ENCODE data around the gene TTI1. TPM values are rescaled to one million over a fixed set of nuclear protein-coding genes. Genes with fewer than 3 reads are reported as not detected.

TTI1 gene
- total and polyA plus RNA-seq, 2 donors (not counting 1 experiment from before 2014, with no cell fraction given), result 13.9 to 33.9 TPM

- TF ChIP-seq EZH2 (IDR thresholded peaks at IDR 0.05; ENCODE audit: borderline replicate concordance, insufficient read depth, low read depth, low read length, poor library complexity, severe bottlenecking) (no peak), CTCF (IDR thresholded peaks at IDR 0.05) (no peak)
- Mint-ChIP-seq H3K27ac (no peak overlapping the region), H3K9me3 (ENCODE audit: insufficient read depth) (no peaks in the 10 kb centered on the region), H3K27me3 (peaks cover 14% of the 10 kb centered on the region), H3K4me1 (no peaks in the 10 kb centered on the region), H3K4me3 (no peak overlapping the region)
- POLR2A ChIA-PET, result no interaction called here
- H3K36me3 ChIP-seq (replicated peaks in 1 of 2; ENCODE audit: control extremely low read depth in 1 of 2, control insufficient read depth in 1 of 2, extremely low read depth in 1 of 2, insufficient read depth in 2 of 2, low read length in 1 of 2), result no peaks in the 10 kb centered on the region
- H3K79me2 ChIP-seq (ENCODE audit: control insufficient read depth, insufficient read depth, low read length), result no peaks in the 10 kb centered on the region
- no peaks in the 10 kb centered on the region for H4K20me1 ChIP-seq (ENCODE audit: control insufficient read depth, insufficient read depth, low read length, poor library complexity, severe bottlenecking)
- no peak overlapping the region for H3K4me3 ChIP-seq (ENCODE audit: control extremely low read depth in 1 of 5, extremely low read depth in 1 of 5, insufficient read depth in 1 of 5, low read depth in 2 of 5, low read length in 4 of 5)
- H2AFZ ChIP-seq (ENCODE audit: insufficient read depth, low read depth, low read length, poor library complexity, severe bottlenecking), result no peak overlapping the region
- 92% methylated on average over 10 of the region's 10 CpGs for WGBS (ENCODE audit: insufficient coverage)
- intact Hi-C loops (cut with micrococcal nuclease), result no loop called here
- H3K9ac ChIP-seq (ENCODE audit: low read length), result no peak overlapping the region
- DNase-seq (no peak), ATAC-seq (ENCODE audit: low read depth) (no peak)
- H3K9me3 ChIP-seq (ENCODE audit: control extremely low read depth in 1 of 3, control insufficient read depth in 2 of 3, insufficient read depth in 1 of 3, low read length in 2 of 3), result no peaks in the 10 kb centered on the region
- H3K27ac ChIP-seq (ENCODE audit: low read length in 2 of 2), result no peak overlapping the region
- CTCF ChIA-PET, result no interaction called here
- H3K27me3 ChIP-seq (replicated peaks in 1 of 4; ENCODE audit: control extremely low read depth in 1 of 4, control insufficient read depth in 3 of 4, insufficient read depth in 4 of 4, low read length in 3 of 4), result peaks cover 0 to 2% (median 0%) of the 10 kb centered on the region in 4 experiments
- H3K4me1 ChIP-seq (ENCODE audit: control insufficient read depth in 2 of 2, insufficient read depth in 2 of 2, low read length in 2 of 2), result no peaks in the 10 kb centered on the region
- H3K4me2 ChIP-seq (replicated peaks; ENCODE audit: low read depth, low read length, poor library complexity, severe bottlenecking), result no peak overlapping the region
Observed at GRCh38 chr20:37936041-37936440, 97.2 kb downstream of the TTI1 start.

- Histone ChIP-seq H3K36me3 (replicated peaks in 1 of 2; ENCODE audit: control extremely low read depth in 1 of 2, control insufficient read depth in 1 of 2, extremely low read depth in 1 of 2, insufficient read depth in 2 of 2, low read length in 1 of 2) (no peaks in the 10 kb centered on the region), H3K9ac (ENCODE audit: low read length) (no peak overlapping the region), H2AFZ (ENCODE audit: insufficient read depth, low read depth, low read length, poor library complexity, severe bottlenecking) (no peak overlapping the region), H3K4me2 (replicated peaks; ENCODE audit: low read depth, low read length, poor library complexity, severe bottlenecking) (no peak overlapping the region), H3K4me1 (ENCODE audit: control insufficient read depth in 2 of 2, insufficient read depth in 2 of 2, low read length in 2 of 2) (no peaks in the 10 kb centered on the region), H3K27ac (ENCODE audit: low read length in 2 of 2) (no peak overlapping the region), H4K20me1 (ENCODE audit: control insufficient read depth, insufficient read depth, low read length, poor library complexity, severe bottlenecking) (no peaks in the 10 kb centered on the region), H3K4me3 (ENCODE audit: control extremely low read depth in 1 of 5, extremely low read depth in 1 of 5, insufficient read depth in 1 of 5, low read depth in 2 of 5, low read length in 4 of 5) (no peak overlapping the region), H3K79me2 (ENCODE audit: control insufficient read depth, insufficient read depth, low read length) (no peaks in the 10 kb centered on the region), H3K9me3 (ENCODE audit: control extremely low read depth in 1 of 3, control insufficient read depth in 2 of 3, insufficient read depth in 1 of 3, low read length in 2 of 3) (no peaks in the 10 kb centered on the region), H3K27me3 (replicated peaks in 1 of 4; ENCODE audit: control extremely low read depth in 1 of 4, control insufficient read depth in 3 of 4, insufficient read depth in 4 of 4, low read length in 3 of 4) (peaks cover 0 to 2% (median 0%) of the 10 kb centered on the region in 4 experiments)
- Mint-ChIP-seq H3K4me1 (no peaks in the 10 kb centered on the region), H3K27ac (no peak overlapping the region), H3K4me3 (no peak overlapping the region), H3K27me3 (peaks cover 14% of the 10 kb centered on the region), H3K9me3 (ENCODE audit: insufficient read depth) (no peaks in the 10 kb centered on the region)
- TF ChIP-seq EZH2 (IDR thresholded peaks at IDR 0.05; ENCODE audit: borderline replicate concordance, insufficient read depth, low read depth, low read length, poor library complexity, severe bottlenecking), result no peak
- TF ChIP-seq CTCF (IDR thresholded peaks at IDR 0.05), result no peak
- DNase-seq (no peak), ATAC-seq (ENCODE audit: low read depth) (no peak)
- POLR2A ChIA-PET, result no interaction called here
- WGBS (ENCODE audit: insufficient coverage), result 61% methylated on average over 3 of the region's 7 CpGs
- intact Hi-C loops (cut with micrococcal nuclease), result no loop called here
- CTCF ChIA-PET, result no interaction called here
Observed at GRCh38 chr20:37935435-37935834, 97.8 kb downstream of the TTI1 start.

Data from B cell (primary cell).